GM18526 (cell line): Measurements from ENCODE around the gene ARID3A.

Experiments used
- POLR2A ChIP-seq: IDR thresholded peaks from 3 replicates; pipeline ENCODE4 v1.6.1; 2011; ENCODE audit not compliant: insufficient read length; ENCODE audit errors: extremely low read depth

Gene ARID3A

GRCh38 chr19:1001538-1002166 lies 75.8 kb downstream of the ARID3A start:
- no peak for TF ChIP-seq POLR2A

GRCh38 chr19:1002600-1002999 lies 76.8 kb downstream of the ARID3A start:
- TF ChIP-seq POLR2A, result no peak

GRCh38 chr19:1003283-1003682 lies 77.4 kb downstream of the ARID3A start:
- TF ChIP-seq POLR2A, result no peak

- TF ChIP-seq POLR2A, result no peak
Observed at GRCh38 chr19:1004204-1004802, 78.5 kb downstream of the ARID3A start.

DNA sequence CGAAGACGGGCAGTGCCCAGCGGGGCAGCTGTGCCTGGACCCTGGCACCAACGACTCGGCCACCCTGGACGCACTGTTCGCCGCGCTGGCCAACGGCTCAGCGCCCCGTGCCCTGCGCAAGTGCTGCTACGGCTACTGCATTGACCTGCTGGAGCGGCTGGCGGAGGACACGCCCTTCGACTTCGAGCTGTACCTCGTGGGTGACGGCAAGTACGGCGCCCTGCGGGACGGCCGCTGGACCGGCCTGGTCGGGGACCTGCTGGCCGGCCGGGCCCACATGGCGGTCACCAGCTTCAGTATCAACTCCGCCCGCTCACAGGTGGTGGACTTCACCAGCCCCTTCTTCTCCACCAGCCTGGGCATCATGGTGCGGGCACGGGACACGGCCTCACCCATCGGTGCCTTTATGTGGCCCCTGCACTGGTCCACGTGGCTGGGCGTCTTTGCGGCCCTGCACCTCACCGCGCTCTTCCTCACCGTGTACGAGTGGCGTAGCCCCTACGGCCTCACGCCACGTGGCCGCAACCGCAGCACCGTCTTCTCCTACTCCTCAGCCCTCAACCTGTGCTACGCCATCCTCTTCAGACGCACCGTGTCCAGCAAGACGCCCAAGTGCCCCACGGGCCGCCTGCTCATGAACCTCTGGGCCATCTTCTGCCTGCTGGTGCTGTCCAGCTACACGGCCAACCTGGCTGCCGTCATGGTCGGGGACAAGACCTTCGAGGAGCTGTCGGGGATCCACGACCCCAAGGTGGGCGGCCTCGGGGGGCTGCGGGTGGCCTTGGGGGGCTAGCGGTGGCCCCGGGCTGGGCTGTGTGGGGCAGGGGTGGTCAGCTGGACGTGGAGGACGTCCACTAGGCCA lies 79.2 kb downstream of the ARID3A start:
- no peak for TF ChIP-seq POLR2A

- TF ChIP-seq POLR2A, result no peak
Observed at GRCh38 chr19:1006711-1007398, 81.0 kb downstream of the ARID3A start.

- TF ChIP-seq POLR2A, result no peak
Observed at GRCh38 chr19:1007399-1008251, 81.8 kb downstream of the ARID3A start.

DNA sequence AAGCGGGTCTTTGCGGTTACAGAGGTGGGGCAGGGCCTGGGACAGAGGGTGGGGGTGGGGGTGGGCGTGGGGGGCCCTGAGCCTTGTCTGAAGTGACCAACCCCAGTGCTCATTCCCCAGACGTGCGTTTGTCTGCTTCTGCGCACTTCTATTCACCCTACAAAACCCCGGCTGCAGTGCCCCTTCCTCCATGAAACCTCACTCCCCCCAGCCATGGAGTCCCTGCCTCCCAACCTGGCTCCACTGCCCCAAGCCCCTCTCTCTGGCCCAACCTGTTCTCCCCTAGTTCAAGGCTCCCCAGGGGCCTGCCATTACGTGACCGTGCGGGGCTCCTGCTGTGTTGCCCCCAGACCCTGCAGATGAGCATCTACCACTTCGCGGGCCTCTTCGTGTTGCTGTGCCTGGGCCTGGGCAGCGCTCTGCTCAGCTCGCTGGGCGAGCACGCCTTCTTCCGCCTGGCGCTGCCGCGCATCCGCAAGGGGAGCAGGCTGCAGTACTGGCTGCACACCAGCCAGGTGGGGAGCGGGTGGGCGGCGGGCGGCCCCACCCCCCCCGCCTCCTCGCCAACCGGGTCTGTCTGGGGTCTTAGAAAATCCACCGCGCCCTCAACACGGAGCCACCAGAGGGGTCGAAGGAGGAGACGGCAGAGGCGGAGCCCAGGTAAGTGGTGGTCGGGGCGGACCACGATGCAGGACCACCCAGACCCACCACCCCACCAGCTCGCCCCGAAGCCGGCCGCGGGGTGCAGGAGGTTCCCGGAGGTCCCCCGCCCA lies 82.6 kb downstream of the ARID3A start:
- no peak for TF ChIP-seq POLR2A

DNA sequence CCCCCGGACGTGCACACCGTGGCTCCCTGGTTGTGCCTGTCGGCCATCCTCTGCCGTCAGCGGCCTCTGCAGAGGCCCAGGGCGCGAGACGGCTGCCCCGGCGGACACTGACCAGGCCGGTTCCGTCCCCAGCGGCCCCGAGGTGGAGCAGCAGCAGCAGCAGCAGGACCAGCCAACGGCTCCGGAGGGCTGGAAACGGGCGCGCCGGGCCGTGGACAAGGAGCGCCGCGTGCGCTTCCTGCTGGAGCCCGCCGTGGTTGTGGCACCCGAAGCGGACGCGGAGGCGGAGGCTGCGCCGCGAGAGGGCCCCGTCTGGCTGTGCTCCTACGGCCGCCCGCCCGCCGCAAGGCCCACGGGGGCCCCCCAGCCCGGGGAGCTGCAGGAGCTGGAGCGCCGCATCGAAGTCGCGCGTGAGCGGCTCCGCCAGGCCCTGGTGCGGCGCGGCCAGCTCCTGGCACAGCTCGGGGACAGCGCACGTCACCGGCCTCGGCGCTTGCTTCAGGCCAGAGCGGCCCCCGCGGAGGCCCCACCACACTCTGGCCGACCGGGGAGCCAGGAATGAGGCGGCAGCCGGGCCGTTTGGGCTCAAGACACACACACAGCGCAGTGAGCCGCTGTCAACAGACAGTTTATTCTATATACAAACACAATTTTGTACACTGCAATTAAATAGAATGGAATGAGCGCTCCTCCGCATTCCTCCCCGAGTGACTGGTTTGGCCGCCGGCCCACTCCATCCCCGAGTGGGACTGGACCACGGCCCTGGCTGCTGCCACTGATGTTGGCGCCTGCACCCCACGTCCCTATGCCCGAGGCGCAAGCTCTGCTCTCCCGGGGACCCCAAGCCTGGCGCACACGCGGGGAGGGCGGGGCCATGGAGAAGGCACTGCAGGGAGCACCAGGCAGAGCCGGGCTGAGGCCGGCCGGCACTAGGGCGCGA lies 83.5 kb downstream of the ARID3A start:
- no peak for TF ChIP-seq POLR2A

DNA sequence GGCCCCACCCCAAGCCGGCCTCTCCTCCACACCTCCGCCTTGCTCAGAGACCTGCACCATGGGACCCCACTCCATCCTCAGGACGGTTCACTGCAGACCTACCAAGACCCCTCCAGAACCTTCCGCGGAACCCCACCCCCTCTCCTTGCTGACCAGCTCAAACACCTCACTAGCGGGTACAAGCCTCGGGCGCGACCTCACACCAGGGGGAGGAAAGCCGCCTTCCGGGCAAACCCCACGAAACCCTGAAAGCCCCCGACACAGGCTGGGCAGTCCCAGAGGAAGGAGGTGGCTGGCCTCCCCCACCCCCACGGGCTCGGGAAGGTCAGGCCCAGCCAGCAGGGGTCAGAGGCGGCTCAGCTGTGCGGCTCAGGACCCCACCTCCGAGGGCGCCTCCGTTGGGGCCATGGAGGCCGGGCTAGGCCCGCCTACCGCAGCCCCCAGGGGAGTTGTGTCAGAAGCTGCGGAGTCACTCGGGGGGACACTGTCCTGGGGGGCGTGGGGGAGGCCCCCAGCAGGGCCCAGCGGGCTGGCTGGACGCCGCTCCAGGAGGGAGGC lies 84.2 kb downstream of the ARID3A start:
- TF ChIP-seq POLR2A, result no peak

GRCh38 chr19:1010586-1011510 lies 85.0 kb downstream of the ARID3A start:
- TF ChIP-seq POLR2A, result no peak

- TF ChIP-seq POLR2A, result no peak
Observed at GRCh38 chr19:1011831-1012333, 86.0 kb downstream of the ARID3A start.

DNA sequence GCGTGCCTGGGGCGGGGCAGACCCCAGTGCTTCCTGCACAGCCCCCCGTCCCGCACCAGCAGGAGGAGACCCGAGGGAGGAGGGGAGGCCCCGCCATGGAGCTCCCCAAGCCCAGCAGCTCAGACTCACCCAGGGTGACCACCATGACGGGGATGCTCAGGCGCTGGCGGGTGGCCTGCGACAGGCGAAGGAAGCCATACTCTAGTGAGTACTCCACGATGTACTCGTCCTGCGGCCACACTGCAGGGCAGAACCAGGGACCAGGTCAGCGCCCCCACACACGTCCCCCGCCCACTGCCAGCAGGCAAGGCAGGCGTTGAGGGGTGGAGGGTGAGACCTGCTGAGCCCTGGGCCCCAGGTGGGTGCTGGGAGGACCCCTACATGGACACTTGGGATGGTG lies 86.5 kb downstream of the ARID3A start:
- no peak for TF ChIP-seq POLR2A
